Stimulated activated CD8-positive, alpha-beta memory T cell treated with anti-CD3 and anti-CD28 coated beads, Interleukin-4, amount 100 ng/mL, for 48 hours (primary cell): ENCODE measurements around the gene DLG2.
"Not testable (repeated sequence)": the region's sequence is repeated elsewhere in the genome, so short reads cannot be mapped to it uniquely, and the experiment has no call there.

Experiments
- DNase-seq: peaks from one replicate; pipeline ENCODE4 v3.0.0-alpha.2; 2020

Gene DLG2

GRCh38 chr11:83642500-83642899, 1984.6 kb downstream of the DLG2 start:
- DNase-seq: no peak

- DNase-seq: no peak
Observed at GRCh38 chr11:83641511-83641910, 1985.6 kb downstream of the DLG2 start.

- DNase-seq: no peak
Observed at GRCh38 chr11:83639995-83640758, 1987.0 kb downstream of the DLG2 start.

GRCh38 chr11:83635166-83635565, 1992.0 kb downstream of the DLG2 start:
- DNase-seq: no peak

- no peak for DNase-seq
Observed at GRCh38 chr11:83630211-83630610, 1996.9 kb downstream of the DLG2 start.

GRCh38 chr11:83629775-83630174, 1997.4 kb downstream of the DLG2 start:
- DNase-seq: no peak

- DNase-seq: no peak
Observed at GRCh38 chr11:83628622-83629355, 1998.4 kb downstream of the DLG2 start.

GRCh38 chr11:83625336-83625735, 2001.8 kb downstream of the DLG2 start:
- no peak for DNase-seq

- DNase-seq: no peak
Observed at GRCh38 chr11:83617671-83618070, 2009.5 kb downstream of the DLG2 start.

- DNase-seq: no peak
Observed at GRCh38 chr11:83613767-83614121, 2013.4 kb downstream of the DLG2 start.

- no peak for DNase-seq
Observed at GRCh38 chr11:83612891-83613766, 2014.0 kb downstream of the DLG2 start.

GRCh38 chr11:83611600-83611999, 2015.5 kb downstream of the DLG2 start:
- no peak for DNase-seq

- DNase-seq: no peak
Observed at GRCh38 chr11:83611031-83611430, 2016.1 kb downstream of the DLG2 start.

- DNase-seq: no peak
Observed at GRCh38 chr11:83609191-83609590, 2018.0 kb downstream of the DLG2 start.

- DNase-seq: no peak
Observed at GRCh38 chr11:83608571-83608970, 2018.6 kb downstream of the DLG2 start.

- no peak for DNase-seq
Observed at GRCh38 chr11:83601914-83602527, 2025.1 kb downstream of the DLG2 start.

GRCh38 chr11:83601201-83601913, 2025.8 kb downstream of the DLG2 start:
- no peak for DNase-seq

- DNase-seq: no peak
Observed at GRCh38 chr11:83600661-83601060, 2026.5 kb downstream of the DLG2 start.

GRCh38 chr11:83599066-83599465, 2028.1 kb downstream of the DLG2 start:
- no peak for DNase-seq

GRCh38 chr11:83587797-83588196, 2039.3 kb downstream of the DLG2 start:
- DNase-seq: not testable (repeated sequence)

- no peak for DNase-seq
Observed at GRCh38 chr11:83583757-83584366, 2043.3 kb downstream of the DLG2 start.

- DNase-seq: no peak
Observed at GRCh38 chr11:83574519-83574918, 2052.6 kb downstream of the DLG2 start.
